T-helper 1 cell treated with Interleukin-12 subunit alpha and Interleukin-12 subunit beta and Interleukin-4 antibody, amounts not matched to agents 30 μg/mL and 1 μg/mL, for 36 hours (primary cell): ENCODE results near the gene RAD54L.
A peak's percentile ranks its signal among the peaks of the same experiment; 100 is the strongest.
"Not testable (repeated sequence)": the region's sequence is repeated elsewhere in the genome, so short reads cannot be mapped to it uniquely, and the experiment has no call there.

Experiments
- H3K27ac Mint-ChIP-seq: one replicate; pipeline ENCODE4 v1.8.0; 2021; ENCODE audit warnings: mild to moderate bottlenecking, mixed read lengths
- H3K27me3 Mint-ChIP-seq: one replicate; pipeline ENCODE4 v1.8.0; 2021; ENCODE audit warnings: low read depth, mixed read lengths
- H3K36me3 Mint-ChIP-seq: one replicate; pipeline ENCODE4 v1.8.0; 2021; ENCODE audit warnings: low read depth, mixed read lengths
- H3K4me1 Mint-ChIP-seq: one replicate; pipeline ENCODE4 v1.8.0; 2021; ENCODE audit warnings: low read depth, mixed read lengths
- H3K4me3 Mint-ChIP-seq: one replicate; pipeline ENCODE4 v1.8.0; 2021; ENCODE audit warnings: mild to moderate bottlenecking, moderate library complexity, mixed read lengths
- H3K9me3 Mint-ChIP-seq: one replicate; pipeline ENCODE4 v1.8.0; 2021; ENCODE audit warnings: mixed read lengths

RAD54L gene

DNA sequence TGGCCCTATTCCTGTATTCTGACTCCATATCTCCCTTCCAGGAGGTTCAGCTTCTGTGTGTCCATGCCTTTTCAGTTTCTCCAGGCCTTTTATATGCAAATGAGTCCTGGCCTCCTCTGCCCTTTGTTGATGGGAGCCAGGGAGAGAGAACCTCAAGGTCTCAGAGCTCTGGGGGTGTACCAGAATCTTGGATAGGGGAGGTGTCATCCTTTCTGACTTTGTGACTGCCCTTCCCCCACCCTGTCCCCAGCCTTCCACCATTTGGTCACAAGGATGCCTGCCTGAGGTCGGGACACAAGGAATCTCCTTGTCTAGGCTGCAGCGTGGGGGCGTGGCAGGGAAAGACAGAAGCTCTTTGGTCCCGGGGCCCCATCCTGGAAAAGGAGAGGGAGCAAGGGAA, 25.8 kb upstream of the RAD54L start:
- Mint-ChIP-seq H3K36me3 (no peaks in the 10 kb centered on the region), H3K4me1 (peaks cover 3% of the 10 kb centered on the region), H3K9me3 (no peaks in the 10 kb centered on the region), H3K27ac (no peak overlapping the region), H3K27me3 (peaks cover 4% of the 10 kb centered on the region), H3K4me3 (no peak overlapping the region)

- H3K36me3 Mint-ChIP-seq, H3K4me3 Mint-ChIP-seq, H3K27me3 Mint-ChIP-seq, H3K27ac Mint-ChIP-seq, H3K4me1 Mint-ChIP-seq, H3K9me3 Mint-ChIP-seq: not testable (repeated sequence)
Measured at GRCh38 chr1:46223055-46223454, 24.5 kb upstream of the RAD54L start.

GRCh38 chr1:46223472-46223943, 24.1 kb upstream of the RAD54L start:
- Mint-ChIP-seq H3K36me3 (no peaks in the 10 kb centered on the region), H3K27me3 (no peaks in the 10 kb centered on the region), H3K9me3 (no peaks in the 10 kb centered on the region), H3K4me1 (peaks cover 3% of the 10 kb centered on the region), H3K4me3 (no peak overlapping the region), H3K27ac (no peak overlapping the region)

DNA sequence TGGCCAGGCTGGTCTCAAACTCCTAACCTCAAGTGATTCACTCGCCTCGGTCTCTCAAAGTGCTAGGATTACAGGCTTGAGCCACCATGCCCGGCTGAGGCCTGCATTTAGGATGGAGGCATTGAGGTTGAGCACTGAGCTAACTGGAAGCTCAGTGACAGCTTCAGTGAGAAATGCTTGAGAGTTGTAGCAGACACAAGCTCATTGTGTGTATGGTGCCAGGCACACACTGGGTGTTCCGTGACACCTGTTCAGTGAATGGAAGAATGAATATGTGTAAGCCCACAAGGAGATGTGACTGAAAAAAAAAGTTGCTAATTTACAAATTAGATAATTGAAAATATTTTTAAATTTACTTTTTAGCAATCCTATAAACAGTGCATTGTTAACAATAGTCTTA, 22.6 kb upstream of the RAD54L start:
- Mint-ChIP-seq H3K27me3 (no peaks in the 10 kb centered on the region), H3K27ac (no peak overlapping the region), H3K4me1 (peaks cover 3% of the 10 kb centered on the region), H3K4me3 (no peak overlapping the region), H3K36me3 (no peaks in the 10 kb centered on the region), H3K9me3 (no peaks in the 10 kb centered on the region)

GRCh38 chr1:46231231-46231630, 16.3 kb upstream of the RAD54L start:
- not testable (repeated sequence) for H3K4me1 Mint-ChIP-seq, H3K4me3 Mint-ChIP-seq, H3K36me3 Mint-ChIP-seq, H3K27ac Mint-ChIP-seq, H3K9me3 Mint-ChIP-seq, H3K27me3 Mint-ChIP-seq

DNA sequence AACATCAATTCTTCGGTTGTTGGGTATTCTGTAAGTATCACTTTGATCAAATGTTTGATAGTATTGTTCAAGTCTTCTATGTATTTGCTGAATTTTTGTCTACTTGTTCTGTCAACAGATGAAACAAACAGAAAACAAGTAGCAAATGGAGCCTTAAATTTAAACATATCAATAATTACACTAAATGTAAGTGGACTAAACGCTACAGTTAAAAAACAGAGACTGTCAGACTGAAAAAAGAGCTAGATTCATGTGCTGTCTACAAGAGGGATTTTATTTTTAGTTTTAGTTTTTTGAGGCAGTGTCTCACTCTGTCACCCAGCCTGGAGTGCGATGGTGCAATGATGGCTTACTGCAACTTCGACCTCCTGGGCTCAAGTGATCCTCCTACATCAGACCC, 10.7 kb upstream of the RAD54L start:
- Mint-ChIP-seq H3K4me1 (no peaks in the 10 kb centered on the region), H3K27me3 (no peaks in the 10 kb centered on the region), H3K4me3 (no peak overlapping the region), H3K27ac (no peak overlapping the region), H3K9me3 (peaks cover 11% of the 10 kb centered on the region), H3K36me3 (no peaks in the 10 kb centered on the region)

GRCh38 chr1:46238865-46239264, 8.7 kb upstream of the RAD54L start:
- not testable (repeated sequence) for H3K4me1 Mint-ChIP-seq, H3K27ac Mint-ChIP-seq, H3K27me3 Mint-ChIP-seq, H3K4me3 Mint-ChIP-seq, H3K36me3 Mint-ChIP-seq
- H3K9me3 Mint-ChIP-seq, result peaks cover 11% of the 10 kb centered on the region

- not testable (repeated sequence) for H3K36me3 Mint-ChIP-seq, H3K27me3 Mint-ChIP-seq
- peaks cover 10% of the 10 kb centered on the region for H3K9me3 Mint-ChIP-seq
Measured at GRCh38 chr1:46241733-46242132, 5.8 kb upstream of the RAD54L start.

DNA sequence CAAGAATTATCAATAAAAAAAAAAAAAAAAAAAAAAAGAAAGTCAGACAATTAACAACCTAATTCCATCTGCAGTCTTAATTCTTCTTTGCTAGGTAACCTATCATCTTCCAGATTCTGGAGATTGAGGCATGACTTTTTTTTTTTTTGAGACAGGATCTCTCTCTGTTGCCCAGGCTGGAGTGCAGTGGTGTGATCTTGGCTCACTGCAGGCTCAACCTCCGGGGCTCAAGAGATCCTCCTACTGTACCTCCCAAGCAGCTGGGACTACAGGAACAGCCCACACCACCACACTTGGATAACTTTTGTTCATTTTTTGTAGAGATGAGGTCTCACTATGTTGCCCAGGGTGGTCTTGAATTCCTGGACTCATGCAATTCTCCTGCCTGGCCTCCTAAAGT, 4.6 kb upstream of the RAD54L start:
- H3K9me3 Mint-ChIP-seq, result peaks cover 4% of the 10 kb centered on the region
- H3K27me3 Mint-ChIP-seq, result no peaks in the 10 kb centered on the region
- H3K4me3 Mint-ChIP-seq, result no peak overlapping the region
- no peaks in the 10 kb centered on the region for H3K36me3 Mint-ChIP-seq
- H3K4me1 Mint-ChIP-seq, result peaks cover 7% of the 10 kb centered on the region
- no peak overlapping the region for H3K27ac Mint-ChIP-seq

More at GRCh38 chr1:46241733-46242132, 5.8 kb upstream of the RAD54L start:
- H3K4me3 Mint-ChIP-seq, H3K27ac Mint-ChIP-seq, H3K4me1 Mint-ChIP-seq: not testable (repeated sequence)

DNA sequence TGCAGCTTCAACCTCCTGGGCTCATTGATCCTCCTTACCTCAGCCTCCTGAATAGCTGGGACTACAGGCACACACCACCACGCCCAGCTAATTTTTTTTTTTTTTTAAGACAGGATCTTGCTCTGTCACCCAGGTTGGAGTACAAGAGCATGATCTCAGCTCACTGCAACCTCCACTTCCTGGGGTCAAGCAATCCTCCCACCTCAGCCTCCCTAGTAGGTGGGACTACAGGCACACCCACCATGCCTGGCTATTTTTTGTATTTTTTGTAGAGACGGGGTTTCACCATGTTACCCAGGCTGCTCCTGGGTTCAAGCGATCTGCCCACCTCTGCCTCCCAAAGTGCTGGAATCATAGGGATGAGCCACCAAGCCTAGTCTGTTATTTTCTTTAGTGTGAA, 3.7 kb upstream of the RAD54L start:
- H3K27ac Mint-ChIP-seq, H3K9me3 Mint-ChIP-seq, H3K36me3 Mint-ChIP-seq, H3K4me3 Mint-ChIP-seq, H3K27me3 Mint-ChIP-seq: not testable (repeated sequence)
- H3K4me1 Mint-ChIP-seq, result peaks cover 14% of the 10 kb centered on the region

GRCh38 chr1:46244656-46245371, 2.7 kb upstream of the RAD54L start:
- no peaks in the 10 kb centered on the region for H3K27me3 Mint-ChIP-seq
- no peak overlapping the region for H3K4me3 Mint-ChIP-seq
- H3K9me3 Mint-ChIP-seq, result no peaks in the 10 kb centered on the region
- H3K27ac Mint-ChIP-seq, result no peak overlapping the region
- H3K36me3 Mint-ChIP-seq, result peaks cover 5% of the 10 kb centered on the region
- H3K4me1 Mint-ChIP-seq, result peaks cover 23% of the 10 kb centered on the region

DNA sequence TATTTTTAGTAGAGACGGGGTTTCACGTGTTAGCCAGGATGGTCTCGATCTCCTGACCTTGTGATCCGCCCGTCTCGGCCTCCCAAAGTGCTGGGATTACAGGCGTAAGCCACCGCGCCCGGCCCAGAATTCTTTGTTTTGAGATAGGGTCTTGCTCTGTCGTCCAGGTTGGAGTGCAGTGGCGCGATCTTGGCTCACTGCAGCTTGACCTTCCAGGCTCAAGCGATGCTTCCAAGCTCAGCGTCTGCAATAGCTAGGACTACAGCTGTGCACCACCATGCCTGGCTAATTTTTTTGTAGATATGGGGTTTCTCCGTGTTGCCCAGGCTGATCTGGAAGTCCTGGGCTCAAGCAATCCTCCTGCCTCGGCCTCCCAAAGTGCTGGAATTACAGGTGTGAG, 1.4 kb upstream of the RAD54L start:
- Mint-ChIP-seq H3K36me3 (peaks cover 12% of the 10 kb centered on the region), H3K4me1 (peaks cover 24% of the 10 kb centered on the region), H3K4me3 (peak overlapping the region; percentile 96)
- not testable (repeated sequence) for H3K9me3 Mint-ChIP-seq, H3K27me3 Mint-ChIP-seq, H3K27ac Mint-ChIP-seq

- Mint-ChIP-seq H3K27me3 (no peaks in the 10 kb centered on the region), H3K9me3 (no peaks in the 10 kb centered on the region), H3K36me3 (peaks cover 14% of the 10 kb centered on the region), H3K27ac (peak overlapping the region; percentile 93), H3K4me1 (peaks cover 24% of the 10 kb centered on the region), H3K4me3 (peak overlapping the region; percentile 96)
Measured at GRCh38 chr1:46246548-46247435, 771 bp upstream of the RAD54L start.

- H3K27ac Mint-ChIP-seq, result peak overlapping the region; percentile 89
- peaks cover 22% of the 10 kb centered on the region for H3K36me3 Mint-ChIP-seq
- peaks cover 31% of the 10 kb centered on the region for H3K4me1 Mint-ChIP-seq
- H3K4me3 Mint-ChIP-seq, result peak overlapping the region; percentile 96
- H3K27me3 Mint-ChIP-seq, result no peaks in the 10 kb centered on the region
- H3K9me3 Mint-ChIP-seq, result no peaks in the 10 kb centered on the region
Measured at GRCh38 chr1:46248122-46248920, 758 bp downstream of the RAD54L start.
